Measurements from ENCODE around the gene TRAPPC8.
"Not testable (repeated sequence)": the region's sequence is repeated elsewhere in the genome, so short reads cannot be mapped to it uniquely, and the experiment has no call there.

The TRAPPC8 gene

GRCh38 chr18:31825772-31826171 lies 117.2 kb downstream of the TRAPPC8 start:
- in situ Hi-C loops (cut with HindIII; ENCODE audit: low sequenced_read_pairs): no loop called here
- no peak for DNase-seq (ENCODE audit: low read depth)
- no peak for TF ChIP-seq CTCF (IDR thresholded peaks at IDR 0.05; ENCODE audit: low read depth, low read length, missing control alignments)
- no peak overlapping the region for H3K4me3 ChIP-seq (ENCODE audit: low read depth, low read length)

- in situ Hi-C loops (cut with HindIII; ENCODE audit: low sequenced_read_pairs): no loop called here
- DNase-seq (ENCODE audit: low read depth): no peak
- TF ChIP-seq CTCF (IDR thresholded peaks at IDR 0.05; ENCODE audit: low read depth, low read length, missing control alignments): no peak
- no peak overlapping the region for H3K4me3 ChIP-seq (ENCODE audit: low read depth, low read length)
Observed at GRCh38 chr18:31821545-31822171, 121.3 kb downstream of the TRAPPC8 start.

GRCh38 chr18:31819925-31820229 lies 123.1 kb downstream of the TRAPPC8 start:
- no peak for TF ChIP-seq CTCF (IDR thresholded peaks at IDR 0.05; ENCODE audit: low read depth, low read length, missing control alignments)
- H3K4me3 ChIP-seq (ENCODE audit: low read depth, low read length): no peak overlapping the region
- in situ Hi-C loops (cut with HindIII; ENCODE audit: low sequenced_read_pairs): no loop called here
- DNase-seq (ENCODE audit: low read depth): no peak

- peak; percentile 22 for DNase-seq (ENCODE audit: low read depth)
- TF ChIP-seq CTCF (IDR thresholded peaks at IDR 0.05; ENCODE audit: low read depth, low read length, missing control alignments): peak; percentile 69
- in situ Hi-C loops (cut with HindIII; ENCODE audit: low sequenced_read_pairs): no loop called here
Observed at GRCh38 chr18:31819106-31819924, 123.6 kb downstream of the TRAPPC8 start.

GRCh38 chr18:31814132-31814531 lies 128.8 kb downstream of the TRAPPC8 start:
- H3K4me3 ChIP-seq (ENCODE audit: low read depth, low read length): no peak overlapping the region
- in situ Hi-C loops (cut with HindIII; ENCODE audit: low sequenced_read_pairs): no loop called here
- no peak for TF ChIP-seq CTCF (IDR thresholded peaks at IDR 0.05; ENCODE audit: low read depth, low read length, missing control alignments)
- DNase-seq (ENCODE audit: low read depth): no peak

More at GRCh38 chr18:31819106-31819924, 123.6 kb downstream of the TRAPPC8 start:
- no peak overlapping the region for H3K4me3 ChIP-seq (ENCODE audit: low read depth, low read length)

GRCh38 chr18:31810336-31811130 lies 132.4 kb downstream of the TRAPPC8 start:
- in situ Hi-C loops (cut with HindIII; ENCODE audit: low sequenced_read_pairs); H3K4me3 ChIP-seq (ENCODE audit: low read depth, low read length); DNase-seq (ENCODE audit: low read depth): not testable (repeated sequence)

GRCh38 chr18:31809049-31809448 lies 133.9 kb downstream of the TRAPPC8 start:
- in situ Hi-C loops (cut with HindIII; ENCODE audit: low sequenced_read_pairs); DNase-seq (ENCODE audit: low read depth); H3K4me3 ChIP-seq (ENCODE audit: low read depth, low read length): not testable (repeated sequence)
